DOHH2 (cell line): Measurements from ENCODE around the gene KIDINS220.

Source experiments
- H3F3A ChIP-seq: fragments of 200-600 bp; sonication (generic), shearing (Covaris generic); 2 replicates; pipeline ENCODE4 v1.6.0; 2016; ENCODE audit warnings: antibody characterized with exemption, mild to moderate bottlenecking; ENCODE audit not compliant: control insufficient read depth, insufficient read depth
- H3K27ac ChIP-seq: fragments of 200-600 bp; sonication (generic); 2 replicates; pipeline ENCODE4 v1.5.1; 2014; ENCODE audit warnings: low read depth, mild to moderate bottlenecking, low read length, moderate library complexity
- H3K27me3 ChIP-seq: fragments of 200-600 bp; sonication (generic); 2 replicates; pipeline ENCODE4 v1.6.1; 2014; ENCODE audit warnings: mild to moderate bottlenecking, low read length, mixed read lengths; ENCODE audit not compliant: control insufficient read depth
- H3K36me3 ChIP-seq: fragments of 200-600 bp; sonication (generic); 2 replicates; pipeline ENCODE4 v1.6.1; 2014; ENCODE audit warnings: mild to moderate bottlenecking, low read length, moderate library complexity, mixed read lengths; ENCODE audit not compliant: control insufficient read depth
- H3K4me1 ChIP-seq: fragments of 200-600 bp; sonication (generic); 2 replicates; pipeline ENCODE4 v1.6.1; 2014; ENCODE audit warnings: mild to moderate bottlenecking, low read length, mixed read lengths; ENCODE audit not compliant: control insufficient read depth
- H3K4me2 ChIP-seq: fragments of 200-600 bp; sonication (generic); 2 replicates; pipeline ENCODE4 v1.6.0; 2014; ENCODE audit warnings: mild to moderate bottlenecking, low read length, moderate library complexity
- H3K4me3 ChIP-seq: fragments of 200-600 bp; sonication (generic); 2 replicates; pipeline ENCODE4 v1.5.1; 2014; ENCODE audit warnings: mild to moderate bottlenecking, low read length, mixed read lengths
- H3K79me2 ChIP-seq: fragments of 200-600 bp; sonication (generic); 2 replicates; pipeline ENCODE4 v1.6.1; 2014; ENCODE audit warnings: mild to moderate bottlenecking, low read length, mixed read lengths; ENCODE audit not compliant: control insufficient read depth
- H3K9me2 ChIP-seq: fragments of 200-600 bp; sonication (generic); replicated peaks from 2 replicates; pipeline ENCODE4 v1.6.1; 2014; ENCODE audit warnings: mild to moderate bottlenecking, low read length, mixed read lengths; ENCODE audit not compliant: control insufficient read depth
- H3K9me3 ChIP-seq: fragments of 200-600 bp; sonication (generic); 2 replicates; pipeline ENCODE4 v1.6.1; 2014; ENCODE audit warnings: antibody characterized with exemption, low read length, mixed read lengths; ENCODE audit not compliant: control insufficient read depth, insufficient read depth
- H4K20me1 ChIP-seq: fragments of 200-600 bp; sonication (generic); 2 replicates; pipeline ENCODE4 v1.6.0; 2014; ENCODE audit warnings: low read depth, mild to moderate bottlenecking, antibody characterized with exemption, low read length, moderate library complexity; ENCODE audit not compliant: control insufficient read depth, insufficient read depth
- EZH2phosphoT487 ChIP-seq: fragments of 200-600 bp; sonication (generic); IDR thresholded peaks from 2 replicates; pipeline ENCODE4 v1.6.1; 2017; ENCODE audit warnings: borderline replicate concordance, mild to moderate bottlenecking, antibody characterized with exemption, low read length, moderate library complexity, mixed read lengths
- TF ChIP-seq, protein P1 (sequence below): fragments of 200-600 bp; sonication (generic); IDR thresholded peaks from one replicate; pipeline ENCODE4 v1.5.1; 2014; ENCODE audit warnings: antibody characterized with exemption, mild to moderate bottlenecking, low read depth, low read length; ENCODE audit not compliant: poor library complexity, severe bottlenecking

KIDINS220 gene

GRCh38 chr2:8743261-8743660 is 94.2 kb downstream of the KIDINS220 start:
- no peaks in the 10 kb centered on the region for H3K9me3 ChIP-seq
- no peaks in the 10 kb centered on the region for H3K79me2 ChIP-seq
- H3K36me3 ChIP-seq: no peaks in the 10 kb centered on the region; the same call in 1 of the 2 replicates
- no peaks in the 10 kb centered on the region for H3K27me3 ChIP-seq
- no peak overlapping the region for H3K4me2 ChIP-seq
- no peaks in the 10 kb centered on the region for H3K9me2 ChIP-seq
- TF ChIP-seq, protein P1, sequence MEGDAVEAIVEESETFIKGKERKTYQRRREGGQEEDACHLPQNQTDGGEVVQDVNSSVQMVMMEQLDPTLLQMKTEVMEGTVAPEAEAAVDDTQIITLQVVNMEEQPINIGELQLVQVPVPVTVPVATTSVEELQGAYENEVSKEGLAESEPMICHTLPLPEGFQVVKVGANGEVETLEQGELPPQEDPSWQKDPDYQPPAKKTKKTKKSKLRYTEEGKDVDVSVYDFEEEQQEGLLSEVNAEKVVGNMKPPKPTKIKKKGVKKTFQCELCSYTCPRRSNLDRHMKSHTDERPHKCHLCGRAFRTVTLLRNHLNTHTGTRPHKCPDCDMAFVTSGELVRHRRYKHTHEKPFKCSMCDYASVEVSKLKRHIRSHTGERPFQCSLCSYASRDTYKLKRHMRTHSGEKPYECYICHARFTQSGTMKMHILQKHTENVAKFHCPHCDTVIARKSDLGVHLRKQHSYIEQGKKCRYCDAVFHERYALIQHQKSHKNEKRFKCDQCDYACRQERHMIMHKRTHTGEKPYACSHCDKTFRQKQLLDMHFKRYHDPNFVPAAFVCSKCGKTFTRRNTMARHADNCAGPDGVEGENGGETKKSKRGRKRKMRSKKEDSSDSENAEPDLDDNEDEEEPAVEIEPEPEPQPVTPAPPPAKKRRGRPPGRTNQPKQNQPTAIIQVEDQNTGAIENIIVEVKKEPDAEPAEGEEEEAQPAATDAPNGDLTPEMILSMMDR: no peak
- no peak for TF ChIP-seq EZH2phosphoT487
- no peaks in the 10 kb centered on the region for H3F3A ChIP-seq
- H4K20me1 ChIP-seq: no peaks in the 10 kb centered on the region
- H3K4me1 ChIP-seq: no peaks in the 10 kb centered on the region
- H3K4me3 ChIP-seq: no peak overlapping the region
- no peak overlapping the region for H3K27ac ChIP-seq

DNA sequence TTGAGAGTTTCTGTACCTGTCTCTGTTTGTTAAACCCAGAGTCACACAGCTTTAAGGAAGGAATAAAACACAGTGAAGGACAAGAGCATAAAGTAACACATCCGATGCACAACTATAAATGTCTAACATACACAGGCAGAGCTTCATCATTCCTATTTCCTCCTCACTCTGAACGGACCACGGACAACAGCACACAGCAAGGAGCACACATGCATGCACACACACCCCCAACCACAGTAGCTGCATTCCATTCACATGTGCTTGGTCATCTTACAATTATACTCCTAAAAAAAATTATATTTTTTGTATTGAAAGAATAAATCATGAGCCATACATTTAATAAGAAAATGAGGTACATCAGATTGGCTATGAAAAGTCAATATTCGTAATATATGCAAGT is 97.3 kb downstream of the KIDINS220 start:
- Histone ChIP-seq H3K9me2 (no peaks in the 10 kb centered on the region), H3K79me2 (no peaks in the 10 kb centered on the region), H3F3A (no peaks in the 10 kb centered on the region), H3K27ac (no peak overlapping the region), H3K4me1 (no peaks in the 10 kb centered on the region), H4K20me1 (no peaks in the 10 kb centered on the region), H3K4me3 (no peak overlapping the region), H3K4me2 (no peak overlapping the region), H3K36me3 (no peaks in the 10 kb centered on the region; the same call in 1 of the 2 replicates), H3K27me3 (no peaks in the 10 kb centered on the region), H3K9me3 (no peaks in the 10 kb centered on the region)
- TF ChIP-seq EZH2phosphoT487: no peak
- TF ChIP-seq, protein P1: no peak

DNA sequence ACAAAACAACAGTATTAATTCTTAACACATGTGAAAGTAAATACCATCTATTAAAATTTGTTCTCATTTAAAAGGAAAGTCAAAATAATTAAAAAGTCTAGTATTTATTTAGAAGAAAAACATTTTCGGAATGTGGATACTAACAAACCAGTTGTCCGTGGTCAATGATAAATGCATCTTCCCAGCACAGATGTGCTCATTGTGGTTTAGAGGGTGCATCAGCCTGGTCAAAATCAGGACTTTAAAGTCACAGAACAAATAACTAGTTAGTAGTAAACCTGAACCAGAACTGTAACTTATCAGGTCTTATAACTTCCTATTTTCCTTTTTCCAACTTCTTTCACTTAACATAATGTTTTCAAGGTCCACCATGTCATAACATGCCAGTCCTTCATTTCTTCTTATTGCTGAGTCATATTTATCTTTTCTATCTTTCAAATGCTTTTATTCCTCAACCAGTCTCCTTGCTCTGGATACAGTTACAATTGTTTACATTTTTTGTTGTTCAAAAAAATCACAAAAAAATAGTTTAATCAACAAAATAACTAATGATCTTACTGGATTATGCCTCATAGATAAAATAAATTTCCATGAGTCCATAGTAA is 99.7 kb downstream of the KIDINS220 start:
- Histone ChIP-seq H3K4me3 (no peak overlapping the region), H3K36me3 (peaks cover 16% of the 10 kb centered on the region), H3K9me3 (no peaks in the 10 kb centered on the region), H3K4me2 (no peak overlapping the region), H4K20me1 (no peaks in the 10 kb centered on the region), H3K27ac (no peak overlapping the region), H3K27me3 (no peaks in the 10 kb centered on the region), H3K79me2 (no peaks in the 10 kb centered on the region), H3K4me1 (no peaks in the 10 kb centered on the region), H3F3A (no peaks in the 10 kb centered on the region), H3K9me2 (no peaks in the 10 kb centered on the region)
- no peak for TF ChIP-seq EZH2phosphoT487
- TF ChIP-seq, protein P1: no peak
